Endothelial cell of umbilical vein (primary cell): ENCODE results near the gene MYO1E. TPM values are rescaled to one million over a fixed set of nuclear protein-coding genes. Genes with fewer than 3 reads are reported as not detected.

Source experiments
- BruUV-seq: library from RNA; stranded (reverse); fragments of 400-500 nt; replicated peaks from 2 replicates; lab custom pipeline; 2021; lab: Mats Ljungman, UMichigan
- CTCF ChIA-PET: fragments of 300-600, 350-600 bp; sonication (Branson Sonifier 250); formaldehyde crosslinking; loops from one replicate; lab custom pipeline; 2021; ENCODE audit warnings: antibody characterized with exemption, inconsistent platforms; lab: Charles Lee
- POLR2A ChIA-PET: fragments of 300-600, 350-600 bp; sonication (Branson Sonifier 250); formaldehyde crosslinking; loops from one replicate; lab custom pipeline; 2021; ENCODE audit warnings: antibody characterized with exemption, inconsistent platforms; lab: Charles Lee
- DNase-seq: peaks from one replicate; pipeline ENCODE4 v3.0.0-alpha.2; 2011; ENCODE audit warnings: low read depth, low spot score
- FAIRE-seq: peaks from 2 replicates; lab custom pipeline; 2011; peaks lifted over from hg19 to GRCh38; lab: Jason Lieb, UNC
- H2AFZ ChIP-seq: 2 replicates; pipeline ENCODE4 v1.6.0; 2012; ENCODE audit warnings: low read depth, low read length, control low read depth, inconsistent platforms
- H3K27ac ChIP-seq: 2 replicates; pipeline ENCODE4 v1.5.1; 2011; ENCODE audit warnings: low read depth, mild to moderate bottlenecking, control low read depth, low read length, moderate library complexity; ENCODE audit not compliant: insufficient read depth
- H3K27me3 ChIP-seq, 2 experiments: 2 replicates each; pipeline versions ENCODE4 v1.6.0 to v1.6.1; 2011; ENCODE audit warnings: low read length in 2 of 2, mixed read lengths in 1 of 2; ENCODE audit not compliant: control insufficient read depth in 2 of 2, insufficient read depth in 2 of 2
- H3K36me3 ChIP-seq, 2 experiments: 2 replicates in 1 of 2; 3 replicates in 1 of 2; pipeline ENCODE4 v1.5.1; 2011; ENCODE audit warnings: low read length in 2 of 2, mild to moderate bottlenecking in 1 of 2, moderate library complexity in 1 of 2; ENCODE audit not compliant: control insufficient read depth in 2 of 2, insufficient read depth in 2 of 2; ENCODE audit errors: extremely low read depth in 1 of 2
- H3K4me1 ChIP-seq: 3 replicates; pipeline ENCODE4 v1.5.1; 2011; ENCODE audit warnings: mild to moderate bottlenecking, low read length; ENCODE audit not compliant: control insufficient read depth, insufficient read depth; ENCODE audit errors: extremely low read depth
- H3K4me2 ChIP-seq: 2 replicates; pipeline ENCODE4 v1.6.1; 2011; ENCODE audit warnings: low read length, control low read depth, mixed read lengths; ENCODE audit not compliant: insufficient read depth
- H3K4me3 ChIP-seq, 3 experiments: fragments of 200-600 bp in 1 of 3; sonication (generic), shearing (Covaris generic) in 1 of 3; replicated peaks in 1 of 3; 2 replicates each; pipeline ENCODE4 v1.5.1; 2011 to 2016; ENCODE audit warnings: control low read depth in 3 of 3, low read length in 3 of 3, mild to moderate bottlenecking in 2 of 3, inconsistent platforms in 1 of 3, low read depth in 1 of 3, moderate library complexity in 1 of 3; ENCODE audit not compliant: insufficient read depth in 1 of 3
- H3K79me2 ChIP-seq: 2 replicates; pipeline ENCODE4 v1.6.0; 2012; ENCODE audit warnings: low read length, inconsistent platforms; ENCODE audit not compliant: control insufficient read depth, insufficient read depth
- H3K9ac ChIP-seq: replicated peaks from 2 replicates; pipeline ENCODE3; 2011; ENCODE audit warnings: low read length, control low read depth; ENCODE audit not compliant: insufficient read depth; ENCODE audit errors: extremely low read depth
- H3K9me1 ChIP-seq: replicated peaks from 3 replicates; pipeline ENCODE4 v1.6.0; 2011; ENCODE audit warnings: mild to moderate bottlenecking, low read length; ENCODE audit not compliant: control insufficient read depth, insufficient read depth; ENCODE audit errors: extremely low read depth
- H3K9me3 ChIP-seq: replicated peaks from 2 replicates; pipeline ENCODE4 v1.5.1; 2012; ENCODE audit warnings: low read length, inconsistent platforms; ENCODE audit not compliant: control insufficient read depth, insufficient read depth
- H4K20me1 ChIP-seq: replicated peaks from 2 replicates; pipeline ENCODE3; 2011; ENCODE audit warnings: mild to moderate bottlenecking, low read length; ENCODE audit not compliant: control insufficient read depth, insufficient read depth; ENCODE audit errors: extremely low read depth
- EZH2 ChIP-seq: IDR thresholded peaks from 2 replicates; pipeline ENCODE4 v1.6.1; 2012; ENCODE audit warnings: borderline replicate concordance, low read depth, mild to moderate bottlenecking, moderate library complexity, low read length, inconsistent platforms; ENCODE audit not compliant: severe bottlenecking
- FOS ChIP-seq: IDR thresholded peaks from 2 replicates; pipeline ENCODE4 v1.6.1; 2011; ENCODE audit warnings: mild to moderate bottlenecking, low read length, moderate library complexity, borderline replicate concordance; ENCODE audit not compliant: insufficient read depth
- GATA2 ChIP-seq: IDR thresholded peaks from 2 replicates; pipeline ENCODE4 v1.7.0; 2011; ENCODE audit warnings: low read depth, mild to moderate bottlenecking, moderate library complexity, mixed read lengths, low read length; ENCODE audit not compliant: insufficient read length, insufficient read depth
- JUN ChIP-seq: IDR thresholded peaks from 2 replicates; pipeline ENCODE4 v1.6.1; 2011; ENCODE audit warnings: borderline replicate concordance, low read depth; ENCODE audit not compliant: insufficient read length, insufficient read depth
- MYC ChIP-seq: IDR thresholded peaks from one replicate; pipeline ENCODE4 v1.6.1; 2011; ENCODE audit warnings: mild to moderate bottlenecking, low read depth, low read length
- POLR2A ChIP-seq: IDR thresholded peaks from 2 replicates; pipeline ENCODE4 v1.6.1; 2012; ENCODE audit warnings: low read depth, mild to moderate bottlenecking, control low read depth, low read length
- POLR2AphosphoS5 ChIP-seq: IDR thresholded peaks from 2 replicates; pipeline ENCODE4 v1.6.1; 2012; ENCODE audit warnings: low read depth, mild to moderate bottlenecking, control low read depth, low read length, moderate library complexity; ENCODE audit not compliant: insufficient read depth
- dilution Hi-C: fragments of 300-500 bp; cut with MboI; formaldehyde crosslinking; loops from one replicate; pipeline ENCODE4 v1.15.0; 2019; ENCODE audit warnings: low sequenced_read_pairs; ENCODE audit not compliant: extremely low pct_ligation_motif_present
- intact Hi-C: fragments of 100-400 bp; cut with micrococcal nuclease; formaldehyde crosslinking; loops from one replicate; pipeline ENCODE4 v1.10.0; 2022
- polyA plus RNA-seq, 4 experiments: library from polyadenylated mRNA; depleted of rRNA in 3 of 4; stranded (reverse) in 3 of 4; unstranded in 1 of 4; fragments of >200 nt; gene quantifications; 2 replicates each; pipeline versions ENCODE4 v1.2.1 to v1.2.3, GENCODE V29; 2011 to 2012; ENCODE audit warnings: missing spikeins in 1 of 4
- total RNA-seq: library from RNA; stranded (reverse); gene quantifications from 2 replicates; pipeline ENCODE4 v1.2.3, GENCODE V29; 2021
- TF ChIP-seq, protein P1 (sequence below), 2 donors: IDR thresholded peaks; 1 replicate in 1 of 2; 2 replicates in 1 of 2; pipeline ENCODE4 v1.5.1; 2011; ENCODE audit warnings: low read length in 2 of 2, mild to moderate bottlenecking in 2 of 2, moderate library complexity in 2 of 2, control low read depth in 1 of 2, inconsistent platforms in 1 of 2, low read depth in 1 of 2; ENCODE audit not compliant: insufficient read depth in 1 of 2; ENCODE audit errors: extremely low read depth in 1 of 2
- TF ChIP-seq, protein P2 (sequence below): IDR thresholded peaks from 2 replicates; pipeline ENCODE4 v1.6.1; 2011; ENCODE audit not compliant: insufficient read depth, insufficient read length

Gene MYO1E
- total and polyA plus RNA-seq, 2 donors (not counting 3 experiments of a cell fraction or from before 2014, with no cell fraction given), result 31.6 to 218 TPM

DNA sequence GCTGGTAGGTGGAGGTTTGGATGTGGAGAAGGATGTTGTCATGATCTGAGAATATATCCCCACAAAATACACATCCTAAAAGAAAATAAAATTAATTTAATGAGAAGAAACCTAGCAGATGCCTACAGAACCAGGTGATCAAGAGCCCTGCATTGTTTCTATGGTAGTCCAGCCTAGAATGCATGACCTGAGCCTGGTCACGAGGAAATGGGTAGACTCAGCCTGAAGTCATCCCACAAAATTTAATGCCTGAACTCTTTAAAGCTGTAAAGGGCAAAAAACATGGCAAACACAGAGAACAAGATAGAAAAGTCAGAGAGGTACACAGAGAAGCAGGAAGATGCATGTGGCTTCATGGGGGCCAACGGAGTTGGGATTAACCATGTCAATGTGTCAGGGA is 130.0 kb downstream of the MYO1E start:
- H2AFZ ChIP-seq, result no peak overlapping the region
- ChIA-PET POLR2A (no interaction called here), CTCF (interaction anchor here (1.0 kb wide), 1 partner anchor 16 kb away, joined by 3 read pairs; no protein-coding TSS in a partner anchor)
- dilution Hi-C loops (no loop called here), intact Hi-C loops (no loop called here)
- peaks cover 8% of the 10 kb centered on the region for H3K4me1 ChIP-seq
- peaks cover 17% of the 10 kb centered on the region for H3K79me2 ChIP-seq
- peaks cover 3 to 4% of the 10 kb centered on the region in 2 experiments for H3K36me3 ChIP-seq
- no peak overlapping the region for H3K4me2 ChIP-seq
- H3K27ac ChIP-seq, result no peak overlapping the region
- TF ChIP-seq POLR2A (no peak), JUN (no peak), POLR2AphosphoS5 (no peak), GATA2 (no peak), MYC (no peak), EZH2 (no peak), FOS (no peak)
- TF ChIP-seq, protein P1, sequence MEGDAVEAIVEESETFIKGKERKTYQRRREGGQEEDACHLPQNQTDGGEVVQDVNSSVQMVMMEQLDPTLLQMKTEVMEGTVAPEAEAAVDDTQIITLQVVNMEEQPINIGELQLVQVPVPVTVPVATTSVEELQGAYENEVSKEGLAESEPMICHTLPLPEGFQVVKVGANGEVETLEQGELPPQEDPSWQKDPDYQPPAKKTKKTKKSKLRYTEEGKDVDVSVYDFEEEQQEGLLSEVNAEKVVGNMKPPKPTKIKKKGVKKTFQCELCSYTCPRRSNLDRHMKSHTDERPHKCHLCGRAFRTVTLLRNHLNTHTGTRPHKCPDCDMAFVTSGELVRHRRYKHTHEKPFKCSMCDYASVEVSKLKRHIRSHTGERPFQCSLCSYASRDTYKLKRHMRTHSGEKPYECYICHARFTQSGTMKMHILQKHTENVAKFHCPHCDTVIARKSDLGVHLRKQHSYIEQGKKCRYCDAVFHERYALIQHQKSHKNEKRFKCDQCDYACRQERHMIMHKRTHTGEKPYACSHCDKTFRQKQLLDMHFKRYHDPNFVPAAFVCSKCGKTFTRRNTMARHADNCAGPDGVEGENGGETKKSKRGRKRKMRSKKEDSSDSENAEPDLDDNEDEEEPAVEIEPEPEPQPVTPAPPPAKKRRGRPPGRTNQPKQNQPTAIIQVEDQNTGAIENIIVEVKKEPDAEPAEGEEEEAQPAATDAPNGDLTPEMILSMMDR (IDR thresholded peaks at IDR 0.05; ENCODE audit: extremely low read depth in 1 of 2, insufficient read depth in 1 of 2, low read depth in 1 of 2, low read length in 2 of 2), result no peak
- TF ChIP-seq, protein P2, sequence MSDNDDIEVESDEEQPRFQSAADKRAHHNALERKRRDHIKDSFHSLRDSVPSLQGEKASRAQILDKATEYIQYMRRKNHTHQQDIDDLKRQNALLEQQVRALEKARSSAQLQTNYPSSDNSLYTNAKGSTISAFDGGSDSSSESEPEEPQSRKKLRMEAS, result no peak
- H3K4me3 ChIP-seq, result no peak overlapping the region
- H4K20me1 ChIP-seq, result no peaks in the 10 kb centered on the region
- no peak for DNase-seq
- no peaks in the 10 kb centered on the region for H3K27me3 ChIP-seq
- BruUV-seq, result no TSS peak
- no peak for FAIRE-seq
- H3K9ac ChIP-seq, result no peak overlapping the region
- H3K9me3 ChIP-seq, result no peaks in the 10 kb centered on the region
- no peaks in the 10 kb centered on the region for H3K9me1 ChIP-seq
